Vagina (tissue), 2 donors: Measurements from ENCODE around the gene EFHC1. TPM values are rescaled to one million over a fixed set of nuclear protein-coding genes. Genes with fewer than 3 reads are reported as not detected.

Experiments used
- DNase-seq, 2 donors: peaks; one replicate each; pipeline ENCODE4 v3.0.0-alpha.2; 2017; ENCODE audit errors: extremely low spot score in 2 of 2
- H3K27ac ChIP-seq: fragments of 200-600 bp; sonication (generic); one replicate; pipeline ENCODE4 v1.5.1; 2019
- H3K27me3 ChIP-seq: fragments of 200-600 bp; sonication (generic); one replicate; pipeline ENCODE4 v1.5.1; 2019
- H3K36me3 ChIP-seq, 2 donors: fragments of 200-600 bp; sonication (generic); one replicate each; pipeline ENCODE4 v1.5.1; 2017 to 2019
- H3K4me1 ChIP-seq: fragments of 200-600 bp; sonication (generic); one replicate; pipeline ENCODE4 v1.5.1; 2019
- H3K4me3 ChIP-seq, 2 donors: fragments of 200-600 bp; sonication (generic); 1 replicate in 1 of 2; 2 replicates in 1 of 2; pipeline ENCODE4 v1.5.1; 2016 to 2019
- H3K9me3 ChIP-seq: fragments of 200-600 bp; sonication (generic); one replicate; pipeline ENCODE4 v1.5.1; 2019
- CTCF ChIP-seq, 3 experiments: fragments of 450-650 bp in 2 of 3; fragments of 200-600 bp in 1 of 3; sonication (generic) in 1 of 3; IDR thresholded peaks; one replicate each; pipeline ENCODE4 v1.5.1; 2017 to 2019; ENCODE audit warnings: antibody characterized with exemption in 3 of 3, mild to moderate bottlenecking in 2 of 3, moderate library complexity in 2 of 3
- POLR2A ChIP-seq, 2 donors: fragments of 450-650 bp; IDR thresholded peaks; one replicate each; pipeline ENCODE4 v1.6.1; 2017; ENCODE audit warnings: antibody characterized with exemption in 2 of 2, mild to moderate bottlenecking in 2 of 2, moderate library complexity in 2 of 2
- POLR2AphosphoS5 ChIP-seq, 2 donors: sonication (generic); formaldehyde crosslinking; IDR thresholded peaks; one replicate each; pipeline ENCODE4 v1.9.0; 2017; ENCODE audit warnings: antibody characterized with exemption in 2 of 2, mild to moderate bottlenecking in 2 of 2, low read depth in 1 of 2; ENCODE audit not compliant: insufficient read depth in 1 of 2
- intact Hi-C: fragments of 100-400 bp; cut with DNase I; formaldehyde crosslinking; loops from one replicate; pipeline ENCODE4 v1.15.1; 2023
- total RNA-seq: library from RNA; depleted of rRNA; stranded (reverse); fragments of >200 nt; gene quantifications from one replicate; pipeline ENCODE4 v1.2.3, GENCODE V29; 2016

EFHC1 gene
- total RNA-seq, 1 donor from 2014 or later: 27.0 TPM

GRCh38 chr6:52513896-52514295, 93.8 kb downstream of the EFHC1 start:
- Histone ChIP-seq H3K9me3 (no peaks in the 10 kb centered on the region), H3K27me3 (no peaks in the 10 kb centered on the region), H3K36me3 (peaks cover 0 to 6% of the 10 kb centered on the region in 2 donors), H3K27ac (peak overlapping the region; percentile 91), H3K4me3 (no peak overlapping the region), H3K4me1 (peaks cover 74% of the 10 kb centered on the region)
- intact Hi-C loops: loop anchor here (5.0 kb wide), 1 partner anchor 63 kb away; the partner anchor contains the start of gene TRAM2
- TF ChIP-seq CTCF (IDR thresholded peaks at IDR 0.05) (no peak), POLR2AphosphoS5 (IDR thresholded peaks at IDR 0.05; ENCODE audit: insufficient read depth in 1 of 2, low read depth in 1 of 2) (no peak), POLR2A (IDR thresholded peaks at IDR 0.05) (no peak)
- DNase-seq: no peak

GRCh38 chr6:52514514-52514913, 94.4 kb downstream of the EFHC1 start:
- no peaks in the 10 kb centered on the region for H3K9me3 ChIP-seq
- intact Hi-C loops: loop anchor here (5.0 kb wide), 1 partner anchor 63 kb away; the partner anchor contains the start of gene TRAM2
- H3K27ac ChIP-seq: peak overlapping the region; percentile 91
- H3K27me3 ChIP-seq: no peaks in the 10 kb centered on the region
- no peak overlapping the region for H3K4me3 ChIP-seq
- DNase-seq: no peak
- H3K36me3 ChIP-seq: peaks cover 0 to under 1% of the 10 kb centered on the region in 2 donors
- TF ChIP-seq POLR2AphosphoS5 (IDR thresholded peaks at IDR 0.05; ENCODE audit: insufficient read depth in 1 of 2, low read depth in 1 of 2) (peak in 1 of 2 donors; percentile 22), POLR2A (IDR thresholded peaks at IDR 0.05) (peak in 1 of 2 donors; percentile 14), CTCF (IDR thresholded peaks at IDR 0.05) (no peak)
- H3K4me1 ChIP-seq: peaks cover 74% of the 10 kb centered on the region

GRCh38 chr6:52515219-52515960, 95.2 kb downstream of the EFHC1 start:
- no peak for TF ChIP-seq POLR2A (IDR thresholded peaks at IDR 0.05)
- TF ChIP-seq CTCF (IDR thresholded peaks at IDR 0.05): no peak
- TF ChIP-seq POLR2AphosphoS5 (IDR thresholded peaks at IDR 0.05; ENCODE audit: insufficient read depth in 1 of 2, low read depth in 1 of 2): no peak
- Histone ChIP-seq H3K27ac (peak overlapping the region; percentile 91), H3K27me3 (no peaks in the 10 kb centered on the region), H3K9me3 (no peaks in the 10 kb centered on the region), H3K4me1 (peaks cover 74% of the 10 kb centered on the region), H3K4me3 (no peak overlapping the region), H3K36me3 (no peaks in the 10 kb centered on the region)
- intact Hi-C loops: no loop called here
- no peak for DNase-seq

- DNase-seq: no peak
- Histone ChIP-seq H3K4me1 (peaks cover 76% of the 10 kb centered on the region), H3K36me3 (no peaks in the 10 kb centered on the region), H3K9me3 (no peaks in the 10 kb centered on the region), H3K4me3 (no peak overlapping the region), H3K27me3 (no peaks in the 10 kb centered on the region), H3K27ac (peak overlapping the region; percentile 91)
- no peak for TF ChIP-seq CTCF (IDR thresholded peaks at IDR 0.05)
- no peak for TF ChIP-seq POLR2AphosphoS5 (IDR thresholded peaks at IDR 0.05; ENCODE audit: insufficient read depth in 1 of 2, low read depth in 1 of 2)
- no peak for TF ChIP-seq POLR2A (IDR thresholded peaks at IDR 0.05)
- intact Hi-C loops: no loop called here
Measured at GRCh38 chr6:52516269-52516668, 96.1 kb downstream of the EFHC1 start.

GRCh38 chr6:52516943-52517342, 96.8 kb downstream of the EFHC1 start:
- H3K4me3 ChIP-seq: no peak overlapping the region
- DNase-seq: no peak
- no peaks in the 10 kb centered on the region for H3K9me3 ChIP-seq
- H3K27me3 ChIP-seq: no peaks in the 10 kb centered on the region
- peak overlapping the region; percentile 91 for H3K27ac ChIP-seq
- no peaks in the 10 kb centered on the region for H3K36me3 ChIP-seq
- H3K4me1 ChIP-seq: peaks cover 76% of the 10 kb centered on the region
- no peak for TF ChIP-seq POLR2A (IDR thresholded peaks at IDR 0.05)
- no peak for TF ChIP-seq POLR2AphosphoS5 (IDR thresholded peaks at IDR 0.05; ENCODE audit: insufficient read depth in 1 of 2, low read depth in 1 of 2)
- no peak for TF ChIP-seq CTCF (IDR thresholded peaks at IDR 0.05)
- intact Hi-C loops: no loop called here
